Measurements from ENCODE around the gene PLAAT5.

PLAAT5 gene

GRCh38 chr11:63491240-63491587, 247 bp upstream of the PLAAT5 start (continued):
- no peak for TF ChIP-seq ZNF565 (CRISPR knock-in tag; conservative IDR thresholded peaks at IDR 0.05; ENCODE audit: low read depth)
- no peak for TF ChIP-seq ZC3H10 (CRISPR knock-in tag; IDR thresholded peaks at IDR 0.05)
- no peak for TF ChIP-seq GLIS3 (CRISPR knock-in tag; IDR thresholded peaks at IDR 0.05)
- no peak for TF ChIP-seq ARNTL (CRISPR knock-in tag; IDR thresholded peaks at IDR 0.05; ENCODE audit: borderline replicate concordance, low read depth)
- TF ChIP-seq ZNF8 (CRISPR knock-in tag; IDR thresholded peaks at IDR 0.05) = no peak
- TF ChIP-seq OSR1 (CRISPR knock-in tag; IDR thresholded peaks at IDR 0.05) = no peak
- no peak for TF ChIP-seq PATZ1 (CRISPR knock-in tag; IDR thresholded peaks at IDR 0.05; ENCODE audit: borderline replicate concordance)
- TF ChIP-seq TOX (CRISPR knock-in tag; IDR thresholded peaks at IDR 0.05; ENCODE audit: borderline replicate concordance) = no peak

- no peak for TF ChIP-seq PPARA (CRISPR knock-in tag; IDR thresholded peaks at IDR 0.05; ENCODE audit: borderline replicate concordance)
- no peak for TF ChIP-seq ZFP30 (CRISPR knock-in tag; IDR thresholded peaks at IDR 0.05)
- TF ChIP-seq TSHZ2 (CRISPR knock-in tag; IDR thresholded peaks at IDR 0.05) = no peak
- TF ChIP-seq ZFP3 (CRISPR knock-in tag; IDR thresholded peaks at IDR 0.05) = no peak
- TF ChIP-seq OSR1 (CRISPR knock-in tag; IDR thresholded peaks at IDR 0.05) = no peak
- no peak for TF ChIP-seq PATZ1 (CRISPR knock-in tag; IDR thresholded peaks at IDR 0.05; ENCODE audit: borderline replicate concordance)
- no peak for TF ChIP-seq CSRNP3 (CRISPR knock-in tag; IDR thresholded peaks at IDR 0.05)
- no peak for TF ChIP-seq ESRRG (CRISPR knock-in tag; IDR thresholded peaks at IDR 0.05)
- no peak for TF ChIP-seq RARB (CRISPR knock-in tag; IDR thresholded peaks at IDR 0.05)
- TF ChIP-seq BACH2 (CRISPR knock-in tag; IDR thresholded peaks at IDR 0.05; ENCODE audit: borderline replicate concordance) = no peak
- no peak for ATAC-seq
Measured at GRCh38 chr11:63489879-63490278, 1.1 kb downstream of the PLAAT5 start.

GRCh38 chr11:63488789-63489188, 2.2 kb downstream of the PLAAT5 start:
- TF ChIP-seq TSHZ2 (CRISPR knock-in tag; IDR thresholded peaks at IDR 0.05) = no peak
- TF ChIP-seq ZNF565 (CRISPR knock-in tag; conservative IDR thresholded peaks at IDR 0.05; ENCODE audit: low read depth) = no peak
- no peak for TF ChIP-seq POU6F1 (CRISPR knock-in tag; IDR thresholded peaks at IDR 0.05; ENCODE audit: borderline replicate concordance, low read depth)
- no peak for TF ChIP-seq ZFP30 (CRISPR knock-in tag; IDR thresholded peaks at IDR 0.05)
- no peak for TF ChIP-seq GLIS3 (CRISPR knock-in tag; IDR thresholded peaks at IDR 0.05)
- no peak for TF ChIP-seq ZC3H10 (CRISPR knock-in tag; IDR thresholded peaks at IDR 0.05)
- TF ChIP-seq ESRRG (CRISPR knock-in tag; IDR thresholded peaks at IDR 0.05) = no peak
- TF ChIP-seq SNAI2 (CRISPR knock-in tag; IDR thresholded peaks at IDR 0.05) = no peak
- no peak for TF ChIP-seq OSR1 (CRISPR knock-in tag; IDR thresholded peaks at IDR 0.05)
- no peak for TF ChIP-seq ISL1 (CRISPR knock-in tag; IDR thresholded peaks at IDR 0.05)
- ATAC-seq = no peak

Data from SK-N-SH treated with all-trans-retinoic acid at 6 μM for 48 hours (cell line).